ENCODE data around the gene ACR.
"Not testable (repeated sequence)": the region's sequence is repeated elsewhere in the genome, so short reads cannot be mapped to it uniquely, and the experiment has no call there.

Gene ACR

GRCh38 chr22:50733521-50734342 is 4.3 kb upstream of the ACR start:
- no peak for DNase-seq

GRCh38 chr22:50734343-50734771 is 3.6 kb upstream of the ACR start:
- DNase-seq: no peak

DNA sequence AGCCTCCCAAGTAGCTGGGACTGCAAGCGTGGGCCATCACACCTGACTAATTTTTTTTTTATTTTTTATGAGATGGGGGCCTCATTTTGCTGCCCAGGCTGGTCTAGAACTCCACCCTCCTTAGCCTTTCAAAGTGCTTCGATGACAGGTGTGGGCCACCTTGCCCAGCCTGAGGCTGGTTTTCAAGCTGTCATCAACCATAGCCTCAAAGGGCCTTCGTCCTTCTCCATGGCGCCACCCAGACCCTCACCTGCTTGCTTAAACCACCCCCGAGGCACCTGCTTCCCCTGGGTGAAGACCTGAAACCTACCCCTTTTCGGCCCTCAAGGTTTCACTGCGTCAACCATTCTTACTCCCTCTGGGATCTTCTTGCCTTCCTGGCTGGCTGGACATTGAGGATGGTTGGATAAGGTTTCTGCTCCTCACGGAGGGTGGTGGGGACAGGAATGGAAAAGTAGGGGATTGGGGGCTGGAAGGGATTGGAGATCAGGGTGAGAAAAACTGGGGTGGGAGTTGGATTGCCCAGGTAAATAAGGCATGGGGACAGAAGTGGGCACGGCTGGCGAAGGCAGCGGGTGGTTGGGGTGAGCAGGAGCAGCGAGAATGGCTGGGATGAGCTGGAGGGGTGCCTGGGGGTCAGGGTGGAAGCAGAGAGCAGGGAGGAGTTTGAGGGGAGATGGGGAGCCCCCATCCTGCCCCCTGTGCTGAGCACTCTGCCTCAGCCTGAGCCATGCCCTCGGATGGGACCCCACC is 2.8 kb upstream of the ACR start:
- no peak for DNase-seq

- no peak for DNase-seq
Measured at GRCh38 chr22:50735739-50736030, 2.3 kb upstream of the ACR start.

DNA sequence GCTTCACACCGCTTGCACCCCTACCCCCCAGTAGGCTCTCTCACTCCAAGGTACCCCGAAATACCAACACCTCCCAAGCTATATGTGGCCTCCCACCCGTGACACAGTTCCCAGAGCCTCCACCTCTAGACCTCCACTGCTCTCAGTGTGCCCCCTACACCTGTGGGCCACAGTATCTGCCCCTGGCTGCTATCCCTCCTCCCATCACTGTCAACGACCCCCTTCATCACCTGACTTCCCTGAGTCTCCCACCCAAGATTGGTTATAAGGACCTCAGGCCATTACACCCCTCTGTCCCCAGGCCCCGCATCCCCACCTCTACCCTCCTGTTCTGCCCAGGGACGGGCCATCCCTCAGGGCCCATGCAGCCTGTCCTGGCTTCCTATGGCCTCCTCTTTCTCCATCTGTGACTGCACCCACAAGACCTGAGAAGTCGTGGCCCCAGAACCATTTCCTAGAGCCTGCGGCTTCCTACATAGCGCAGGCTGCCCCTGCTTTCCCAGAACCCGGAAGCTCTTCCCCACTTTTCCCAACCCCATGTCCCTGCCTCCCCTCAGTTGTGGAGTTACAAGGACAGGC is 734 bp downstream of the ACR start:
- DNase-seq: no peak

DNA sequence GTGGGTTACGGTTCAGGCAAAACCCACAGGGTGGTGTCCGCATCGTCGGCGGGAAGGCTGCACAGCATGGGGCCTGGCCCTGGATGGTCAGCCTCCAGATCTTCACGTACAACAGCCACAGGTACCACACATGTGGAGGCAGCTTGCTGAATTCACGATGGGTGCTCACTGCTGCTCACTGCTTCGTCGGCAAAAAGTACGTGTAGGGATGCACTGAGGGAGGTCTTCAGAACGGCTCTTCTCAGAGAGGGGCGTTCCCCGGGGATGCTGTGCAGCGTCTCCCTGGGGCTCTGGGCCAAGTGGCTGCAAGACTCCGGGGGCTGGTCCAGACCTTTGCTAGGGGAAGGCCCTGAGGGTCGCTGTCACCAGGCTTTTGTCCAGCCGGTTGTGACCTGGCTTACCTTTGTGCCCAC is 1.3 kb downstream of the ACR start:
- DNase-seq: no peak

- no peak for DNase-seq
Measured at GRCh38 chr22:50739894-50740293, 1.9 kb downstream of the ACR start.

DNA sequence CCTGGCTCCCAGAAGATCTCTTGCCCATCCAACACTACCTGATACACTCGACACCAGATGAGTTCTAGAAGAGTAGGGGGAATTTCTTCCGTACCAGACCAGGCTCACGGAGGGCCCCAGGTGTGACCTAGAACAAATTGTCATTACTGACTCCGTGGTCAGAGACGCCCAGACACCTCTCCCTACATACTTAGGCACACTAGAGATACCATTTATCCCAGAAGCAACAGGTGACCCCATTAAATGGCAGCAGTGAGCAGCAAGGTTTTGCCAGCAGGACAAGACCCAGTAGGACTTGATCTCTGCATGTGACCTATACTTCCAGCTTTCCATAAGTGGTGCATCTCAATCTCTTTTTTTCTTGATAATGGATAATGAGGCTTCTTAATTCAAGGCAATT is 2.7 kb downstream of the ACR start:
- DNase-seq: not testable (repeated sequence)

DNA sequence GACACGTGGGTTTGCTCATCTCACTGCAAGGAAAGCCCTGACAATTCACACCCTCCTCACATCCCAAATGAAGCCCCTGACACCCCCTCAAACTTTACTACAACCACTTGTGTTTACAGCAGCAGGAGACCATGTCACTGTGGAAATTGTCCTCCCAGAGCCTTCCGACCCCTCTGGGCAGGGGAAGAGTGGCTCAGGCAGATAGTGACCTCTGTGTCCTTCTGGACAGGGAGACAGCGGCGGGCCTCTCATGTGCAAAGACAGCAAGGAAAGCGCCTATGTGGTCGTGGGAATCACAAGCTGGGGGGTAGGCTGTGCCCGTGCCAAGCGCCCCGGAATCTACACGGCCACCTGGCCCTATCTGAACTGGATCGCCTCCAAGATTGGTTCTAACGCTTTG is 6.4 kb downstream of the ACR start:
- not testable (repeated sequence) for DNase-seq

- not testable (repeated sequence) for DNase-seq
Measured at GRCh38 chr22:50747521-50747920, 9.5 kb downstream of the ACR start.

- not testable (repeated sequence) for DNase-seq
Measured at GRCh38 chr22:50748630-50749029, 10.6 kb downstream of the ACR start.

DNA sequence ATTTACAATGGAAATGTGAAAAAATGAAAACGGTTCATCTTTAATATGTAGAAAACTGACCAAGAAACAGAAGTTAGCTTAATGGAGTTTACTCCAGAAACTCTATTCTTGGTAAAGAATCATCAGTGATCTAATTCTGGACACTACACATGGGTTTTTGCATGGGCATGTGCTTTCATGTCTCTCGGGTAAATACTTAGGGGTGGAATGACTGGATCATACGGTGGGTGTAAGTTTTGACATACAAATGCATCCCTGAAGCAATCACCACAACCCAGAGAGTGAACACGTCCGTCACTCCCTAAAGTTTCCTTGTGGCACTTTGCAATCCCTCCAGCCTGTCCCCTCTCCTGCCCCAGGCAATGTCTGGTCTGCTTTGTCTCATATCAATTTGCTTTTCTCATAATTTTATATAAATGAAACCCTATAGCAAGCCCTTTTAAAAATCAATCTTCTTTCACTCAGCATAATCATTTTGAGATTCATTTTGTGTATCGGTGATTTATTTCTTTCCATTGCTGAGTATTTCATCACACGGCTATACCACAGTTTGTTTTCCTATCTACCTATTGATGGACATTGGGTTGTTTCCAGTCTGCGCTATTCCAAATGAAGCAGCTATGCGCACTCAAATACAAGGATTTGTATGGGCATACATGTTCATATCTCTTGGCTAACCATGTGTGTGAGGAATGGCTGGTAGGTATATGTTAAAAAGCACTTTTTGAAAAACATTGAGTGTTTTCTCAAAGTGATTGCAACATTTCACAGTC is 11.5 kb downstream of the ACR start:
- not testable (repeated sequence) for DNase-seq

GRCh38 chr22:50755251-50755650 is 17.2 kb downstream of the ACR start:
- not testable (repeated sequence) for DNase-seq

DNA sequence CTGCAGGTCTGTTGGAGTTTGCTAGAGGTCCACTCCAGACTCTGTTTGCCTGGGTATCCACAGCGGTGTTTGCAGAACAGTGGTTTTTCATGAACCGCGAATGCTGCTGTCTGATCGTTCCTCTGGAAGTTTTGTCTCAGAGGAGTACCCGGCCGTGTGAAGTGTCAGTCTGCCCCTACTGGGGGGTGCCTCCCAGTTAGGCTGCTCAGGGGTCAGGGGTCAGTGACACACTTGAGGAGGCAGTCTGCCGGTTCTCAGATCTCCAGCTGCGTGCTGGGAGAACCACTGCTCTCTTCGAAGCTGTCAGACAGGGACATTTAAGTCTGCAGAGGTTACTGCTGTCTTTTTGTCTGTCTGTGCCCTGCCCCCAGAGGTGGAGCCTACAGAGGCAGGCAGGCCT is 18.4 kb downstream of the ACR start:
- DNase-seq: not testable (repeated sequence)

- DNase-seq: not testable (repeated sequence)
Measured at GRCh38 chr22:50756949-50757491, 19.0 kb downstream of the ACR start.

GRCh38 chr22:50759597-50760341 is 21.8 kb downstream of the ACR start:
- DNase-seq: not testable (repeated sequence)

GRCh38 chr22:50761829-50762228 is 23.8 kb downstream of the ACR start:
- DNase-seq: not testable (repeated sequence)

DNA sequence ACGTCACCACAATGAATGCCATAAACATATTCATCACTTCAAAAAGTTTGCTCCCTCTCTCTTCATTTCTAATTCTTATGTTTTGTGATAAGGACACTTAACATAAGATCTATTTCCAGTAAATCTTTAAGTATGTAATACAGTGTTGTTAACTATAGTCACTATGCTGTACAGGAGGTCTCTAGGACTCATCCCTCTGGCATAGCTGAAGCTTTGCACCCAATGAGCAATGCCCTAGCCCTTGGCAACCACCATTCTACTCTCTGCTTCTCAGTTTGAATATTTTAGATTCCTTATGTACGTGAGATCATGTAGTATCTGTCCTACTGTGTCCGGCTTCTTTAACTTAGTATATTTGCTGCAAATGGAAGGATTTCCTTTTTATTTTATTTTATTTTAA is 26.3 kb downstream of the ACR start:
- DNase-seq: not testable (repeated sequence)

GRCh38 chr22:50775132-50775531 is 37.1 kb downstream of the ACR start:
- DNase-seq: not testable (repeated sequence)

DNA sequence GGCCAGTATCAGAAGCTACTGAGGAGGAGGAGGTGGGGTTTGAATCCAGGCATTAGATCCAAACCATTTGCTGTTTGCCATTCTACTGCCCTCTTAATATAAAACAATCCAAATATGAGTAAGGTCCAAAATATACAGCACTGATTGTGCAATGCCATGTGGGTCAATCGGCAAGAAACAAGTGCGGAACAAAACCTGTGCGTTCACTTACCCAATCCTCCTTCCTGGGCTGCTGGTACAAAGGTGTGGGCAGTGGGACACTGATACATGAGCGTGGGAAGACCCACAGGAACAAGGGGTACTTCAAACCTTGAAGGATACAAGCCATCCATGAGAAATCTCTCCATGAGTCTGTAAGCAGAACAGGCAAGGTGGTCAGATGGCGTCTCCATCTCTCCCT is 39.6 kb downstream of the ACR start:
- DNase-seq: not testable (repeated sequence)

DNA sequence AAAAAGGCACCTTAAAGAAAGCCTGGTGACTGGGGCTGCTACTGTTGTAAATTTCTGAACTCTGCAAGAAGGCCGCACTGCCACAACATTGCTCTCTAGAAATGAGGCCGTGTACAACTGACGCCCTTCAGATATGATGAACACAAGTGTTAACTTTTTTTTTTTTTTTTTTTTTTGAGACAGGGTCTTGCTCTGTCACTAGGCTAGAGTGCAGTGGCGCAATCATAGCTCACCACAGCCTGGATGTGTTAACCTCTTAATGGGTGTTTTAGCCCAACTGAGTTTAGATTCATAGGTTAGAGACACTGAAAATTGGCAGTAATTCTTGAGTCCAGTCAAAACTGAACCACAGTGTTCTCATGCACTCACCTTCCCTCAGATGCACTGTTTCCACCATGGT is 42.2 kb downstream of the ACR start:
- not testable (repeated sequence) for DNase-seq

DNA sequence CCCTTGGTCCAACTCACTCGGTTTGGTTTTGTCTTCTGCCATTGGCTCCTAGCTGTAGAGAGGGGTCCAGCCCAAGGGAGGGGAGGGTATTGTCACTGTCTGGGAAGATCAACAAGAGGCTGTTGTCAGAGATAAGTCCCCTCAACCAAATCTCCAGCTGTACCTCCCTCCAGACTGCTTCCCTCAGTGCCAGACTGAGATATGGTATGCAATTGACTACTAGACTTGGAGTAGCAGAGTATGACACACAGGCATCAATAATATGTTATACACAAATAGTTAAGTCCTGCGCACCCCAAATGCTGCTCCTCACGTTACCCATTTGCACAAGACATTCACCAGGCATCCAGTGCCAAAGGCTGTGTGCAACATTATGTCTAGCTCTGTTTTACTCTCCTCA is 44.2 kb downstream of the ACR start:
- not testable (repeated sequence) for DNase-seq

All from NCI-H2029 (cell line).